ENCODE results near the gene SIRT7. TPM values are rescaled to one million over a fixed set of nuclear protein-coding genes. Genes with fewer than 3 reads are reported as not detected.

Gene SIRT7
- total RNA-seq, 4 donors from 2014 or later = 32.0 to 44.6 (median 38.0) TPM

- WGBS, 2 donors = 94 to 96% methylated on average over 29 to 30 of the region's 31 CpGs
- H3K4me3 ChIP-seq (ENCODE audit: low read depth, poor library complexity, severe bottlenecking) = no peak overlapping the region
- no peak for DNase-seq (ENCODE audit: low spot score in 2 of 2)
- intact Hi-C loops (cut with DNase I; ENCODE audit: low total_unique reads) = no loop called here
- TF ChIP-seq CTCF (IDR thresholded peaks at IDR 0.05) = no peak
- TF ChIP-seq POLR2A (IDR thresholded peaks at IDR 0.05) = no peak
Measured at GRCh38 chr17:81913394-81914102, 4.4 kb downstream of the SIRT7 start.

DNA sequence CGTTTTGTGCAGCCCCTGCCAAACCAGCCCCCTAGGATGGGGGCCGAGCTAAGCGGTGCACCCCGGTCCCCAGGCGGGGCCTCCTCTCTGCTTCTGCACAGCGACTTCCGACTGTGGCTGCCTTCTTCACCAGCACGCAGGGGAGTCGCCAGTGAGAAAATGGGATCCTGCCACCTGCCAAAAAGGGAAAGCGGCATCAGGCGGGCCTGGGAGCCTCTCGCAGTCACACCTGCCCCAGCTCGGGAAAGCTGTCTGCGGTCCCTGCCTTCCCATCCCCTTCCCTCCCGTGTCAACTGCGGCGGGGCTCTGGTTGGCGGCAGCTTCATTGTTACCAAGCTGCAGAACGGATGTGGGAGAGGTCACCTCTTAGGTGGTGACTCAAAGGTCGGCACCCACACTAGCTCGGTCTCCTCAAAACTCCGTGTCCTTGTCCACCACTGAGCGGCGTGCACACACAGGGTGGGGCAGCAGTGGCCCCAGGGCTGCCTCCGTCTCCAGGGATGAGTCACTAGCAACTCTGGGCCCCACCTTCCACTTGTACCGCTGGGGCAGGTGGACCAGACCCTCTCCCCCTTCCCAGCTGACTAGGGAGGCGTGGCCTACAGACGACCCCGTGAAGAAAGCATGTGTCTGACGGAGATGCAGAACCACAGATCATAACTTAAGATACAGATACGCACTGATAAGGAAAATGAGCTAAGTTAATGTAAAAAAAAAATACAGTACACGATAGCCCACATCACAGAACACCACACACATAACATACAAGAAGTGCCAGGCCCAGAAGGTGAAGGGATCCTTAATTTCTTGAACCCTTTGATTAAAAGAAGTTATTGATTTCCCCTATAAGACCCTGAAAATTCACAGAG is 5.3 kb downstream of the SIRT7 start:
- 78% methylated on average over 27 to 30 of the region's 32 CpGs for WGBS, 2 donors
- intact Hi-C loops (cut with DNase I; ENCODE audit: low total_unique reads) = no loop called here
- no peak for TF ChIP-seq CTCF (IDR thresholded peaks at IDR 0.05)
- no peak for TF ChIP-seq POLR2A (IDR thresholded peaks at IDR 0.05)
- H3K4me3 ChIP-seq (ENCODE audit: low read depth, poor library complexity, severe bottlenecking) = no peak overlapping the region
- no peak for DNase-seq (ENCODE audit: low spot score in 2 of 2)

DNA sequence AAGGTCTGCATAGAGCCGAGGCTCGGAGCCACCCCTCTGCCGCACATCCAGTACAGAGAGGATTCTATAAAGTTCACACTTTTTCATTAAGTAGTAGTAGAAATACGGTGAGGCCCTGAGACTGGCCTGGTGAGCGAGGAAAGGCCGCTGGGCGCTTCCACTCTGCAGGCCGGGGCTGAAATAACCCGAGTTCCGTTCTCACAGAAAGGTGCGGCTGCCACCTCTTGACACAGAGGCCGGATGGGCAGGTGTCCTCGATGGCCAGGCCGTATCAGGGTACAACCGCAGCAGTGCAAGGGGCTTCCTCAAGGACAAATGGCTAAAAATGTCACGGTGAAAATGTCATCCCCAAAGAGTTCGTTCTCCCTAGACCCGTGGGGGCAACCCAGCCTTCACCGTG is 6.0 kb downstream of the SIRT7 start:
- no peak overlapping the region for H3K4me3 ChIP-seq (ENCODE audit: low read depth, poor library complexity, severe bottlenecking)
- intact Hi-C loops (cut with DNase I; ENCODE audit: low total_unique reads) = no loop called here
- WGBS, 2 donors = 85 to 92% methylated on average over 19 of the region's 19 CpGs
- no peak for DNase-seq (ENCODE audit: low spot score in 2 of 2)
- no peak for TF ChIP-seq CTCF (IDR thresholded peaks at IDR 0.05)
- TF ChIP-seq POLR2A (IDR thresholded peaks at IDR 0.05) = no peak

- peak; percentile 85 to 98 for DNase-seq (ENCODE audit: low spot score in 2 of 2)
- H3K4me3 ChIP-seq (ENCODE audit: low read depth, poor library complexity, severe bottlenecking) = peak within 1 kb of the TSS; percentile 60
- TF ChIP-seq CTCF (IDR thresholded peaks at IDR 0.05) (no peak), POLR2A (IDR thresholded peaks at IDR 0.05) (no peak)
- intact Hi-C loops (cut with DNase I; ENCODE audit: low total_unique reads) = no loop called here
- WGBS, 2 donors = 7 to 16% methylated on average over 22 to 51 of the region's 84 CpGs
Measured at GRCh38 chr17:81911277-81911961, 6.6 kb downstream of the SIRT7 start, which contains the start of gene PCYT2. TSS of gene PCYT2 (minus strand) at chr17:81911399. CDS start at chr17:81911355, 44 bp downstream.

GRCh38 chr17:81910840-81911276 is 7.1 kb downstream of the SIRT7 start:
- TF ChIP-seq CTCF (IDR thresholded peaks at IDR 0.05) (no peak), POLR2A (IDR thresholded peaks at IDR 0.05) (no peak)
- intact Hi-C loops (cut with DNase I; ENCODE audit: low total_unique reads) = no loop called here
- peak overlapping the region; percentile 60 for H3K4me3 ChIP-seq (ENCODE audit: low read depth, poor library complexity, severe bottlenecking)
- DNase-seq (ENCODE audit: low spot score in 2 of 2) = no peak
- 0% methylated on average over 19 to 23 of the region's 55 CpGs for WGBS, 2 donors

Data from lower leg skin (tissue), 4 donors.